Lower leg skin (tissue), 3 donors: ENCODE measurements around the gene DBR1.

Source experiments
- CTCF ChIP-seq, 3 donors: fragments of 450-650 bp; IDR thresholded peaks; one replicate each; pipeline ENCODE4 v1.5.1; 2016; ENCODE audit warnings: antibody characterized with exemption in 3 of 3, mild to moderate bottlenecking in 3 of 3, moderate library complexity in 2 of 3
- POLR2A ChIP-seq, 2 donors: fragments of 450-650 bp; IDR thresholded peaks; one replicate each; pipeline ENCODE4 v1.6.1; 2016 to 2017; ENCODE audit warnings: antibody characterized with exemption in 2 of 2, mild to moderate bottlenecking in 1 of 2, moderate library complexity in 1 of 2

GRCh38 chr3:138127636-138128365, 46.9 kb downstream of the DBR1 start:
- TF ChIP-seq CTCF (IDR thresholded peaks at IDR 0.05) (no peak), POLR2A (IDR thresholded peaks at IDR 0.05) (no peak)
